ENCODE measurements around the gene TP73.

- TF ChIP-seq, protein P1, sequence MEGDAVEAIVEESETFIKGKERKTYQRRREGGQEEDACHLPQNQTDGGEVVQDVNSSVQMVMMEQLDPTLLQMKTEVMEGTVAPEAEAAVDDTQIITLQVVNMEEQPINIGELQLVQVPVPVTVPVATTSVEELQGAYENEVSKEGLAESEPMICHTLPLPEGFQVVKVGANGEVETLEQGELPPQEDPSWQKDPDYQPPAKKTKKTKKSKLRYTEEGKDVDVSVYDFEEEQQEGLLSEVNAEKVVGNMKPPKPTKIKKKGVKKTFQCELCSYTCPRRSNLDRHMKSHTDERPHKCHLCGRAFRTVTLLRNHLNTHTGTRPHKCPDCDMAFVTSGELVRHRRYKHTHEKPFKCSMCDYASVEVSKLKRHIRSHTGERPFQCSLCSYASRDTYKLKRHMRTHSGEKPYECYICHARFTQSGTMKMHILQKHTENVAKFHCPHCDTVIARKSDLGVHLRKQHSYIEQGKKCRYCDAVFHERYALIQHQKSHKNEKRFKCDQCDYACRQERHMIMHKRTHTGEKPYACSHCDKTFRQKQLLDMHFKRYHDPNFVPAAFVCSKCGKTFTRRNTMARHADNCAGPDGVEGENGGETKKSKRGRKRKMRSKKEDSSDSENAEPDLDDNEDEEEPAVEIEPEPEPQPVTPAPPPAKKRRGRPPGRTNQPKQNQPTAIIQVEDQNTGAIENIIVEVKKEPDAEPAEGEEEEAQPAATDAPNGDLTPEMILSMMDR (IDR thresholded peaks at IDR 0.05; ENCODE audit: poor library complexity, severe bottlenecking): no peak
- TF ChIP-seq EZH2 (IDR thresholded peaks at IDR 0.05; ENCODE audit: borderline replicate concordance, insufficient read depth, low read length, poor library complexity, severe bottlenecking): no peak
- TF ChIP-seq RAD21 (conservative IDR thresholded peaks at IDR 0.05): no peak
- no peak for TF ChIP-seq SMC3 (conservative IDR thresholded peaks at IDR 0.05; ENCODE audit: poor library complexity)
- no peak for TF ChIP-seq TAF1 (IDR thresholded peaks at IDR 0.05; ENCODE audit: low read depth)
- no peak for TF ChIP-seq POLR2AphosphoS5 (IDR thresholded peaks at IDR 0.05)
- no peak for TF ChIP-seq EP300 (conservative IDR thresholded peaks at IDR 0.05; ENCODE audit: poor library complexity, severe bottlenecking)
- no peak for TF ChIP-seq REST (IDR thresholded peaks at IDR 0.05; ENCODE audit: borderline replicate concordance)
These were observed 35.5 kb upstream of the TP73 start for GRCh38 chr1:3616861-3617260.

Data from neural cell (in vitro differentiated cells).